DMS153 treated with DMSO at 0.1 percent for 48 hours (cell line): Measurements from ENCODE around the gene MRNIP.
"Not testable (repeated sequence)": the region's sequence is repeated elsewhere in the genome, so short reads cannot be mapped to it uniquely, and the experiment has no call there.

Source experiments
- DNase-seq: peaks from one replicate; lab custom pipeline; 2025; ENCODE audit not compliant: unreplicated experiment; lab: John Stamatoyannopoulos, UW

The MRNIP gene

GRCh38 chr5:179840766-179841165 is 17.9 kb downstream of the MRNIP start:
- no peak for DNase-seq

GRCh38 chr5:179840321-179840720 is 18.3 kb downstream of the MRNIP start:
- no peak for DNase-seq

GRCh38 chr5:179839328-179840256 is 19.0 kb downstream of the MRNIP start:
- no peak for DNase-seq

GRCh38 chr5:179837076-179838011 is 21.3 kb downstream of the MRNIP start:
- DNase-seq = no peak

GRCh38 chr5:179836225-179837019 is 22.2 kb downstream of the MRNIP start:
- DNase-seq = no peak

GRCh38 chr5:179834871-179835270 is 23.7 kb downstream of the MRNIP start:
- not testable (repeated sequence) for DNase-seq

GRCh38 chr5:179834120-179834519 is 24.5 kb downstream of the MRNIP start:
- no peak for DNase-seq

- DNase-seq = no peak
Observed at GRCh38 chr5:179833709-179834070, 24.9 kb downstream of the MRNIP start.

- no peak for DNase-seq
Observed at GRCh38 chr5:179833056-179833708, 25.4 kb downstream of the MRNIP start.

GRCh38 chr5:179832039-179832745 is 26.4 kb downstream of the MRNIP start:
- DNase-seq = no peak

- no peak for DNase-seq
Observed at GRCh38 chr5:179830818-179831468, 27.7 kb downstream of the MRNIP start.

GRCh38 chr5:179829732-179830435 is 28.7 kb downstream of the MRNIP start:
- DNase-seq = no peak

GRCh38 chr5:179828756-179829421 is 29.7 kb downstream of the MRNIP start:
- DNase-seq = no peak

GRCh38 chr5:179827680-179828079 is 30.9 kb downstream of the MRNIP start:
- DNase-seq = no peak

- DNase-seq = no peak
Observed at GRCh38 chr5:179825655-179826182, 32.9 kb downstream of the MRNIP start.

GRCh38 chr5:179824745-179825112 is 33.9 kb downstream of the MRNIP start:
- no peak for DNase-seq

- DNase-seq = no peak
Observed at GRCh38 chr5:179823937-179824744, 34.5 kb downstream of the MRNIP start.
